Measurements from ENCODE around the gene UTP25.
A peak's percentile ranks its signal among the peaks of the same experiment; 100 is the strongest.

Gene UTP25

DNA sequence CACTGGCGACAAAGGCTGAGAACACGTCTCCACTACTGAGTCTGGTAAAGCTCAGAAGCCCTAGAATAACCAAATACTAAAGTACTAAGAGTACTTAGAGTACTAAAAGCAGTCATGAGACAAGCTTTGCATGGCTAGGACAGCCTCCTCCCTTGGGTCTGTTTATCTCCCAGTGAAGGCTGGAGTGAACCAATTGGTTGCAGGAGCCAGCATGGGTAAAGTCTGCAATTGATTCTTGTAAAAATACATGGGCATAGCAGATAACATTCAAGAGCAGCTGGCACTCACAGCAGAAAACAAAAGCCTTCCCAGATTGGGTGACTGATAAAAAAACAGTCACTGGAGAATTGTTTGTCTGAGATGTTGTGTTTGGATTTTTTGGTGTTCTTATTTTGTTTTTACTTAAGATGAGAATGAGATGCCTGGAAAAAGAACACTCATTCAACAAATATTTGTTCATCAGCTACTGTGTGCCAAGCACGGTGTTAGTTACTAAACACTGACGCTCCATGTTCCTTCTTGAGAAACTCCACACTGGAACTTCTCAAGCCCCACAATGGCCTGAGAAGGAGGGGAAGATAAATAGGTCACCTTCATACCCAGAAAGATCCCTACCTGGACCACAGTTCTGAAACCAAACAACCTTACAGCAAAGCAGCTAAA is 25.5 kb upstream of the UTP25 start:
- Mint-ChIP-seq H3K4me1 (peaks cover 30% of the 10 kb centered on the region), H3K9me3 (no peaks in the 10 kb centered on the region), H3K4me3 (no peak overlapping the region), H3K27ac (no peak overlapping the region), H3K27me3 (no peaks in the 10 kb centered on the region)
- DNase-seq: no peak
- ATAC-seq: no peak

DNA sequence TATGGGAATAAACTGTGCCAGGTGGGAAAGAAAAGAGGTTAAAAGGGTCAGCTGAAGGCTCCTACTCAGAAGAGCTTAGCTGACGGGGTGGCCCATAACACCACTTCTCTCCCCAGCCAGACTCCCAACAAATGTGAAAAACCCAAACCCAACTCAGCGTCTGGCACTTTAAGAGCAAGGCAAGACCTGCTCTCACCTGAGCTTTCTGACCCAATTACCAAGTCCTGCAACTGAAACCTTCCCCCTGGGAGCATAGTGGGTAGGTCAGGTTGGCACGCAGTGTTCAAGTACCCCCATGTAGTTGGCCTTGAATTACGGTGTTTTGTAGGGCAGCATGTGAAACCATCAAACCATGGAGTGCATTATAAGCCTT is 25.0 kb upstream of the UTP25 start:
- Mint-ChIP-seq H3K27ac (no peak overlapping the region), H3K27me3 (no peaks in the 10 kb centered on the region), H3K4me1 (peaks cover 30% of the 10 kb centered on the region), H3K4me3 (no peak overlapping the region), H3K9me3 (no peaks in the 10 kb centered on the region)
- DNase-seq: no peak
- no peak for ATAC-seq

DNA sequence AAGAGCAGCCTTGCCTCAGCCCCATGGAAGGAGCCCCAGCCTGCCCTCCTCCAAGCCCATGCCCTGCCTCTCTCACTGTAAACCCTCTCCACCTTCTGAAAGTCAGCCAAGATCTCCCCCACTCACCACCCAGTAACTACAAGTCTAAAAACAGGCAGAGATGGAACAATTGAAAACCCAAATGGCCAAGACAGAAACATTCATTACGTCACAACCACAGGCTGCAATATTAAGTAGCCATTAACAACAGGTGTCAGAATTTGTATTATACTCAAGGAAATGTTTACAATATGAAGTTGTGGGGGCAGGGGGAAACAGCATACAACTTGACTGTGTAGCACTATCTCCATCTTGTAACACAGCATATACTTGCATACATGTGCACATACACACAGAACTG is 24.2 kb upstream of the UTP25 start:
- no peaks in the 10 kb centered on the region for H3K27me3 Mint-ChIP-seq
- no peak for DNase-seq

DNA sequence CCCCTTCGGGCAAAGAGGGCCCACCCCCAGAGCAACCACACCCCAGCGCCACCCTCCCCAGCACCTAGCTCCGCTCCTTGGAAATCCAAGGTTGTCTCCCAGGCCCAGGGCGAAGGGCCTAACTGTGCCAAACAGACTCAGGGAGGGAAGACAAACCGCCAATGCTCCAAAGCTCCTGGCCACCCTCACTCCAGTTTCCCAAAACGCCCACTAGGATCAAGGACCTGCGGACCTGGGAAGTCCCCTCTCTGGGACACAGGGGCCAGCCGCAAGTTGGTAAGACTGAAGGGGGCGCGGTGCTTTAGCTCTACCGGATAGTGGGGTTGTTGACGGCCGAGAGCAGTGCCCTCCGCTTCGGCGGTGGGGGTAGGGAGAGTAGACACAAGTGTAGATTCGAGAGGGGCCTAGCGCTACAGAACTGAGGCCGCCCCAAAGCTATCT is 22.4 kb upstream of the UTP25 start:
- peak overlapping the region in 1 of 2 donors; percentile 48 for H3K27ac Mint-ChIP-seq
- DNase-seq (no peak), ATAC-seq (no peak)
- peaks cover 0 to 4% of the 10 kb centered on the region in 2 donors for H3K9me3 Mint-ChIP-seq
- no peaks in the 10 kb centered on the region for H3K27me3 Mint-ChIP-seq
- H3K4me3 Mint-ChIP-seq: peak overlapping the region; percentile 76 to 93
- peaks cover 34% of the 10 kb centered on the region for H3K4me1 Mint-ChIP-seq

More for the DNA sequence above, 24.2 kb upstream of the UTP25 start:
- Mint-ChIP-seq H3K4me1 (peaks cover 30% of the 10 kb centered on the region), H3K4me3 (no peak overlapping the region), H3K27ac (no peak overlapping the region), H3K9me3 (no peaks in the 10 kb centered on the region)
- ATAC-seq: no peak

DNA sequence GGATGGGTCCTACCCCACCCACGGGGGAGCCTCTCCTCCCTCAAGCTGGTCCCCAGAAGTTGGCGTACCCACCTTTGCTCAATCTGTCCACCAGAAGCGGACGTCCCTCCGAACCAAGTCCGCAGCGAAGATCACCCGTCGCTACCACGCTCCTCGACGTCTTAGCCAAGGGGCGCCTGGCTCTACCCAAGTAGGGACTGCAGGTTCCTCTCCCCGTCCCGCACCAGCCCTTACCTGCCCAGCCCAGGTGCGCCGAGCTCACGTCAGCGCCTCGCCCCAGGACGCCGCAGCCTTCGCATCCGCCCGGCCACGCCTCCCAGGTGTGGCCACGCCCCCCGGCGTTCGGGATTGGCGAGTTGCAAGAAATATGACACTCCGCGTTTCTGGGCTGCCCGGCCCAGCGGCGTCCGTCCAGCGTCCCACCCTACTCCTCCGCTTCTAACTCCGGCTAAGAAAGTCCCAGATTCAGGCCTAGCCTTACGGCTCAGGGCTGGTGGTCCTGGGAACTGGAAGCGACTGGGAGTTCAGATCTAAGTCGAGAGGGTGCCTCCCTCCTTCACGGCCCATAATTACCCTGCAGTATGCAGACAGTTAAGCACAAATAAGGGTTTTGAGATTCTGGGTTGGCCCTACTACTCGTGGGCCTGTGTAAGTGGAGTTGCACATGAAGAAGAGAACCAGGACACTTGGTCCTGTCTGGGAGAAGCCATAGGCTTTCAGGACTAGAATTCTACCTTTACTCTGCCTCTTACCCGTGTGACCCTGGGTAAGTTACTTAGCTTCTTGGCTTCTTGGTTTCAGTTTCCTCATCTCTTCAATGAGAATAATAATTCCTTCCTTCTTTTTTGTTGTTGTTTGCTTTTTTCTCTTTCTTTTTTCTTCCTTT is 21.7 kb upstream of the UTP25 start, which contains the start of gene IRF6:
IRF6 (minus strand) TSS at position 268 of the 886 bp plus-strand sequence. CDS start 4,729 bp downstream, outside the sequence.
- DNase-seq (peak; percentile 36 to 76), ATAC-seq (peak; percentile 76)
- Mint-ChIP-seq H3K27ac (peak within 1 kb of the TSS in 1 of 2 donors; percentile 89), H3K4me1 (peaks cover 34% of the 10 kb centered on the region), H3K4me3 (peak within 1 kb of the TSS; percentile 76 to 93), H3K27me3 (no peaks in the 10 kb centered on the region), H3K9me3 (peaks cover 0 to 4% of the 10 kb centered on the region in 2 donors)

DNA sequence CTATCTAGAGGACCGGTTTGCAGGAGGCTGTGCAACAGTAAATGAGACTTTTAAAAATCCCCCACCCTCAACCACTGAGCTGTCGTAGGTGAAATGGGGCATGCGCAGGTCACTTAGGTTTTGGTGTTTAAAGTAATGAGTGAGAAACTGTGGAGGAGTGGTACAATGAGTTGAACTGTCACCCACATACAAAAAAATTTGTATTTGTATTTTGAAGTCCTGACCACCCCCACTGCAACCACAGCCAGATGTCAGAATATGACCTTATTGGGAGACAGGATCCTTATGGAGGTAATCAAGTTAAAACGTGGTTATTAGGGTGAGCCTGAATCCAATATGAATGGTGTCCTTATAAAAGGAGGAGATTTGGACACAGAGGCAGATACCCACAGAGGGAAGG is 20.3 kb upstream of the UTP25 start:
- Mint-ChIP-seq H3K27ac (no peak overlapping the region), H3K9me3 (peaks cover 0 to 4% of the 10 kb centered on the region in 2 donors), H3K4me1 (peaks cover 34% of the 10 kb centered on the region), H3K27me3 (no peaks in the 10 kb centered on the region), H3K4me3 (no peak overlapping the region)
- DNase-seq (no peak), ATAC-seq (no peak)

DNA sequence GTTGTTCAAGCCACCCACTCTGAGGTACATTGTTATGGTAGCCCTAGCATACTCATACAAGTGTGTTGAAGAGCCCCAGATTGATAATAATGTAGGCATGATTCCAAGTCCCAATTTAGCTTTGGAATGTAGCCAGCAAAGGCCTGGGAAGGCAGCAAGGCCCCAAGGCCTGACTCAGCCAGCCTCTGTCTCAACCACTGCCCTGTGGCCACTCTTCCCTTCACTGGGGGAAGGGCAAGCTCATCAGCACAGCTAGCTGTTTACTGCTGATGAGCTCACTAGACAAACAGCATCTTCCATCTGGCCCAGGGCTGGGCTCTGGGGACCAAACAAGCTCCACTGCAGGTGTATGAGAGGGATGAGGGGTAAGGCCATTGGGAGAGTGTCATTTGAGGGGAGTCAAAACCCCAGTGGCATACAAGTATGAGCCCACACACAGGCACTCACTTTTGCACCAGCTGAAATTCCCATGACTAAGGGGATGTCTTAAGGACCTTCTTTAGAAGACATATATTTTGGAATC is 19.7 kb upstream of the UTP25 start:
- no peak overlapping the region for H3K27ac Mint-ChIP-seq
- no peak overlapping the region for H3K4me3 Mint-ChIP-seq
- DNase-seq: no peak
- no peaks in the 10 kb centered on the region for H3K27me3 Mint-ChIP-seq
- H3K4me1 Mint-ChIP-seq: peaks cover 34% of the 10 kb centered on the region
- no peak for ATAC-seq
- peaks cover 0 to 4% of the 10 kb centered on the region in 2 donors for H3K9me3 Mint-ChIP-seq

DNA sequence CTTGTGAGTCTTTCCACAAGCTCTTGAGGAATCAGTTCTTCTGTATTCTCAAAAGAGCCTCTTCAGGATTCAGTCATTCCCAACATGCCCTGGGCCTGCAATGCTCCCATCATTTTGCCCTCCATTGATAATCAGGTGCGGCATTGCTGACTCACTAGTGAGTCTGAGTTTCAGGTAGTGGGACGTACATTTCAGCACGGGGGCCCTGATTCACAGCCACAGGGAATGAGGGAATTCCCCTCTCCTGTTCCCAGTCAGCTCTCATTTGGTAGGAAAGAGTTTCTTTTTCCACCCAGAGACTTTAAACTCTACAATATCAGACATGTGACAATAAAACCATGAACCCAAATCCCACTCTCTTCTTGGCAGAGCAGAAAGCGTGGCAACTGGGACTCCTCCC is 18.2 kb upstream of the UTP25 start:
- Mint-ChIP-seq H3K4me3 (no peak overlapping the region), H3K4me1 (peaks cover 23% of the 10 kb centered on the region), H3K9me3 (peaks cover 0 to 4% of the 10 kb centered on the region in 2 donors), H3K27me3 (no peaks in the 10 kb centered on the region), H3K27ac (no peak overlapping the region)
- ATAC-seq (no peak), DNase-seq (no peak)

DNA sequence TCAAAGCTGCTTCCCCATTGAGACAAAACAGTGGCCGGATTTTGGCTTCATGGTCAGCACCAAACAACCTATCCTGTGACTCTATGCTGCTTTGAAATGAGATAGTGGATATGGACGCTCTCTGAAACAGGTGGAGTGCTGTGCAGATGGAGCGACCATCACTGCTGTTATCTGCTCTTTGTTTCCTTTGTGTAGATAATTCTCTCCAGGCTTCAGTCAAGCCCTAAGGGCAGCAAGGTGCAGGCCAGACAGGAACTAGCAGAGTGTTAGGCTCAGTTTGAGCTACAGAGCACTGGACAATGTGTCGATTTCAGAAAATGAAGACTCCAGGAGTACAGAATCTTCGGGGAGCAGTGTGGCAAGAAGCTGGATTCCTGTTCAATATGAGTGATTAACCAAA is 17.0 kb upstream of the UTP25 start:
- DNase-seq (no peak), ATAC-seq (no peak)
- Mint-ChIP-seq H3K27ac (no peak overlapping the region), H3K4me1 (peaks cover 16% of the 10 kb centered on the region), H3K4me3 (no peak overlapping the region), H3K9me3 (peaks cover 0 to 4% of the 10 kb centered on the region in 2 donors), H3K27me3 (no peaks in the 10 kb centered on the region)

DNA sequence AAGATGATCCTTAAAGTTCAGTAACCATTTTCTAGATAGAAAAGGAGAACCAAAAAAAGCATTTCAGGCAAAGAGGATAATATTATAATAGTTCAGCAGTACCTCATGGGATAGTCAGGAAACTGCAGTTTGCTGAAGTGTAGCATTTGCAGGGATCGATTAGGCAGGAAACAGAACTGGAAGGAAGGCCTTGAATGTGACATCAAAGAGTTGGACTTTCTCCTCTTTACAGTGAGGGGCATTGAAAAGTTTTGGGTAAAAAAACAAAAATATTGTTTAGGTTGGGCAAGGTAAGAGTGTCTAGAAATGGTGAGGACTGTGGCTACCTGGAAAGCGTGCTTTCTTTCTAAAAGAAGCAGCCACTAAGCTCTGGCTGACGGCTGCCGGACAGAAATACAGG is 13.9 kb upstream of the UTP25 start:
- peaks cover 13% of the 10 kb centered on the region for H3K27me3 Mint-ChIP-seq
- H3K4me1 Mint-ChIP-seq: peaks cover 19% of the 10 kb centered on the region
- no peak for DNase-seq
- no peak overlapping the region for H3K4me3 Mint-ChIP-seq
- no peak overlapping the region for H3K27ac Mint-ChIP-seq
- ATAC-seq: no peak
- peaks cover 0 to 4% of the 10 kb centered on the region in 2 donors for H3K9me3 Mint-ChIP-seq

DNA sequence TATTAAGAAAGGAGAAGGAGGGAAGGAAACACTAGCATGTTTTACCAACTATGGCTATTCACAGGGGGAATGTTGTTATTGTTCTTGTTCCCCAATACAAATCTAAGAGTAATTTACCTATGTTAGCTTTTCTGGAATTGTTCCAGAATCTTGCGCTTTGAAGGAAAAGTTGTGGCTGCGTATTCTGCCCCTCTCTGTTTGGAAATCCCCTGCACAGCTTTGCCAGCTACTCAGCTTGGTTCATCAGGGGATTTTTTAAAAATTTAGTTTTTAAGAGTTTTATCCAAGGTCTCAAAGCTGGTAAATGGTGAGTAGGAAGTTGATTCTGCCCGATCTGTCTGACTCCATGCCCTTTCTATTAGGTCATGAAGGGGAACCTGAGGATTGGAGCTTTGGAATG is 12.3 kb upstream of the UTP25 start:
- no peak for ATAC-seq
- Mint-ChIP-seq H3K27ac (peak overlapping the region; percentile 93 to 96), H3K27me3 (peaks cover 17% of the 10 kb centered on the region), H3K9me3 (no peaks in the 10 kb centered on the region), H3K4me1 (peaks cover 14% of the 10 kb centered on the region), H3K4me3 (peak overlapping the region; percentile 23 to 66)
- DNase-seq: no peak

DNA sequence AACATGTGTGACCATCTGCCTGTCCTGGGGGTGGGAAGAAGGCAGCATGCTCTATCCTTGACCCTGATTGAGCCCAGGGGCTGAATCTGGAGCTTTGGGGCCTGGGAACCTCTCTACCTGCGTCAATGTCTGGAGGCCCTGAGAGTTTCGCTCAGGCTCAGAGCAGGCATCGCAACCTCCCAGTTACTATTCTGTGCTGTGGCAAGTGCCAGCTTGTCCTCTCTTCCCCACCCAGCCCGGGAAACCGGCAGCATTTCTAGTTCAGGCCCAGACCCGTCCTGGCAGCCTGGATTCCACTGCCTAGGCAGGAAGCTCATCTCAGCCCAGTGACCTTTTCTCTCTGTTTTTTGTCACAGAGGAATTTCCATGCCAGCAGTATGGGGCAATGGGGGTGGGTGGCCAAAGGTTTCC is 11.8 kb upstream of the UTP25 start:
- Mint-ChIP-seq H3K27me3 (peaks cover 21% of the 10 kb centered on the region), H3K4me1 (peaks cover 14% of the 10 kb centered on the region), H3K27ac (peak overlapping the region; percentile 93 to 96), H3K4me3 (peak overlapping the region; percentile 23 to 66), H3K9me3 (no peaks in the 10 kb centered on the region)
- DNase-seq (no peak), ATAC-seq (no peak)

DNA sequence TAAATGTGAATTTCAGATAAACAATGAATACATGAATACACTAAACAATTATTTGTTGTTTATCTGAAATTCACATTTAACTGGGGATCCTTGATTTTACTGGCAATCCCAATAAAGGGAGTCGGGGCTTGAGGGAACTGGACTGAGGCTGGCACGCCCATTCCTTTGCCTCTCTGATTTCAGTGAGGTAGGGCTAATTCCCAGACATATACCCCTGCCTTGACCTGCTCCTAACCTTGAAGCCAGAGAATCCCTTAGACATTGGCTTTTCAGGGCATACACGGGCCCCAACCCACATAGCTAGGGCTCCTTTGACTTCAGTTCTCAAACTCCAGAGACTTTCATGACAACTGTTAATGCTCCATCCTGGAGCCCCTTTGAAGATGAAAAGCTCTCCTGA is 10.8 kb upstream of the UTP25 start:
- Mint-ChIP-seq H3K4me3 (no peak overlapping the region), H3K9me3 (no peaks in the 10 kb centered on the region), H3K4me1 (peaks cover 14% of the 10 kb centered on the region), H3K27ac (no peak overlapping the region), H3K27me3 (peaks cover 29% of the 10 kb centered on the region)
- ATAC-seq: no peak
- DNase-seq: no peak

DNA sequence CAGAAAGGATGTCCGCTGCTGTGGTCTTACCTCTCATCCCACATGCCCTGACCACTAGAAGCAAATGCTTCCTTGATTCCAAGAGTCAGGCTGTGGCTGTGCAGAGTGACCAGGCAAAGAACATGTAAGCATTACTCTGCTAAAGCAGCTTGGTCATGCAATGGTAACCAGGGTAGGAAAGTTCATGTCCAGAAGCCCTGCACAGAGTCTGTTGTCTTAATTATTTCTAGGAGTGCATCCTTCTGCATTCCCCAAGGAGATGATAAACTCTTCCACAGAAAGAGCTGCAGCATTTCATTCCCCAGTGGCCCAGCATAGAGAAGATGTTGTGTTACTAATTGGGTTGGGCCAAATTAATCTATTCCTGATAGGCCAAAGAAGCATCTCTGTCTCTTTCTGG is 10.1 kb upstream of the UTP25 start:
- H3K4me3 Mint-ChIP-seq: no peak overlapping the region
- H3K9me3 Mint-ChIP-seq: no peaks in the 10 kb centered on the region
- peaks cover 18% of the 10 kb centered on the region for H3K4me1 Mint-ChIP-seq
- H3K27me3 Mint-ChIP-seq: peaks cover 34% of the 10 kb centered on the region
- DNase-seq (no peak), ATAC-seq (no peak)
- no peak overlapping the region for H3K27ac Mint-ChIP-seq

DNA sequence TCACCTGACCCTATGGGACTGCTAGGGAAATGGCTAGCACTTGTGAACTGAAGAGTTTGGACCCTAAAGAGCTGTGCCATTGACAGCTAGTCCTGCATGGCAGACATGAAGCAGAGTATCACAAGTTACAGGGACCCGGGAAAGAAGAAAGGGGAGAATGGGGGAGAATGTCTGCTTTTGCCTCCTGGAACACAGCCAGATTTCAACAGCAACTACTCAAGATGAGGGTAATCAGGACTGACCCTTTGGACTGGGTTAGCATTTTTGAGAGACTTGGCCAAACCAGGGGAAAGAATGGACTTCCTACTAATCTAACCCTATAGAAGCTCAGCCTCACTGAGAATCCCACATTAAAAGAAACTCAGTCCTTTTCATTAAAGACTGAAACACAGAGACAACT is 8.7 kb upstream of the UTP25 start:
- Mint-ChIP-seq H3K4me1 (peaks cover 29% of the 10 kb centered on the region), H3K4me3 (no peak overlapping the region), H3K9me3 (no peaks in the 10 kb centered on the region), H3K27ac (no peak overlapping the region), H3K27me3 (peaks cover 40% of the 10 kb centered on the region)
- no peak for DNase-seq
- no peak for ATAC-seq

DNA sequence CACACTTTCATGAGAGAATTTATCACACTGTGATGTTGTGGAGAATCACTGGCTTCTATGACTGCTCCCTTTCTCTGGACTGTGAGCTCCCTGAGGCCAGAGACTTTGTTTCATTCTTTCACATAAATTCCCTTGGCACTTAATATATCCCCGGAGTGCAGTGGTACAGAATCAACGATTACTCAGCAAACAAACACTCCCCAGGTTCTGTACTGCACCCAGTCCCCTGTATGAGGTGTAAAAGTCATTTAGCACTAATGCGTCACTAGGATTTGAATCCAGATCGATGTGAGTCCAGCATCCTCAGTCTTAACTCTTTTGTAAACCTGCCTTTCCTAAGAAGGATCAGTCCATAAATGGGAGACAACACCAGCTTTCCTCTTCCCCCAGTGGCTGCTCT is 6.8 kb upstream of the UTP25 start:
- Mint-ChIP-seq H3K4me1 (peaks cover 22% of the 10 kb centered on the region), H3K27ac (no peak overlapping the region), H3K9me3 (no peaks in the 10 kb centered on the region), H3K4me3 (no peak overlapping the region), H3K27me3 (peaks cover 40% of the 10 kb centered on the region)
- DNase-seq (no peak), ATAC-seq (no peak)
